HCT116 (cell line): ENCODE data around the gene GRK5. TPM values are rescaled to one million over a fixed set of nuclear protein-coding genes. Genes with fewer than 3 reads are reported as not detected.

Source experiments
- ATAC-seq: fragments of 200-7000 bp; cut with Tn5 transposase; 2 replicates; pipeline ENCODE4 v1.9.1; 2020; ENCODE audit warnings: mild to moderate bottlenecking, moderate library complexity
- BruUV-seq: library from RNA; stranded (reverse); fragments of 400-500 nt; replicated peaks from 2 replicates; lab custom pipeline; 2021; lab: Mats Ljungman, UMichigan
- CTCF ChIA-PET: fragments of 300-600 bp; sonication (Branson Sonifier 250); formaldehyde crosslinking; loops from one replicate; lab custom pipeline; 2021; ENCODE audit warnings: antibody characterized with exemption; lab: Charles Lee
- POLR2A ChIA-PET: fragments of 300-600, 350-600 bp; sonication (Branson Sonifier 250); formaldehyde crosslinking; loops from one replicate; lab custom pipeline; 2021; ENCODE audit warnings: antibody characterized with exemption; lab: Charles Lee
- RAD21 ChIA-PET, 2 experiments: fragments of 300-600 bp; sonication (Branson Sonifier 250); formaldehyde crosslinking; loops; one replicate each; lab custom pipeline; 2023; ENCODE audit warnings: low total read pairs in 2 of 2; ENCODE audit not compliant: uncharacterized antibody in 2 of 2, unreplicated experiment in 2 of 2, low non-redundant PET in 1 of 2; lab: Charles Lee
- DNase-seq: peaks from one replicate; pipeline ENCODE4 v3.0.0-alpha.2; 2010; ENCODE audit warnings: low read depth, low spot score
- H2AFZ ChIP-seq: fragments of 200-600 bp; shearing (Covaris generic), sonication (generic); 2 replicates; pipeline ENCODE4 v1.6.1; 2017; ENCODE audit warnings: low read depth, mixed run types, mixed read lengths, antibody characterized with exemption, low read length; ENCODE audit not compliant: poor library complexity, severe bottlenecking
- H3K27ac ChIP-seq: 2 replicates; pipeline ENCODE4 v1.5.1; 2012; ENCODE audit warnings: low read depth, low read length
- H3K27me3 ChIP-seq: fragments of 200-600 bp; sonication (generic); 2 replicates; pipeline ENCODE4 v1.6.1; 2016; ENCODE audit warnings: mixed run types, low read length, mixed read lengths; ENCODE audit not compliant: insufficient read depth
- H3K36me3 ChIP-seq, 2 experiments: fragments of 200-500 bp in 1 of 2; fragments of 200-600 bp in 1 of 2; sonication (Bioruptor generic) in 1 of 2; sonication (generic) in 1 of 2; 2 replicates each; pipeline versions ENCODE4 v1.5.1 to v1.6.1; 2014 to 2016; ENCODE audit warnings: low read length in 2 of 2, inconsistent platforms in 1 of 2, mixed read lengths in 1 of 2, mixed run types in 1 of 2; ENCODE audit not compliant: insufficient read depth in 2 of 2, control insufficient read depth in 1 of 2
- H3K4me1 ChIP-seq, 2 experiments: fragments of 200-600 bp in 1 of 2; sonication (generic) in 1 of 2; 2 replicates each; pipeline versions ENCODE4 v1.5.1 to v1.6.1; 2012 to 2017; ENCODE audit warnings: low read length in 2 of 2, inconsistent platforms in 1 of 2, mild to moderate bottlenecking in 1 of 2, mixed read lengths in 1 of 2, mixed run types in 1 of 2, moderate library complexity in 1 of 2; ENCODE audit not compliant: insufficient read depth in 2 of 2, control insufficient read depth in 1 of 2
- H3K4me2 ChIP-seq: fragments of 200-600 bp; sonication (generic); 2 replicates; pipeline ENCODE4 v1.6.1; 2017; ENCODE audit warnings: mixed run types, low read length, mixed read lengths
- H3K4me3 ChIP-seq, 2 experiments: fragments of 200-600 bp in 1 of 2; sonication (generic) in 1 of 2; replicated peaks in 1 of 2; 2 replicates each; pipeline ENCODE4 v1.5.1; 2011 to 2016; ENCODE audit warnings: low read length in 2 of 2, control low read depth in 1 of 2, low read depth in 1 of 2, mild to moderate bottlenecking in 1 of 2, mixed read lengths in 1 of 2, mixed run types in 1 of 2
- H3K79me2 ChIP-seq: fragments of 200-600 bp; sonication (generic); 2 replicates; pipeline ENCODE4 v1.6.1; 2017; ENCODE audit warnings: mild to moderate bottlenecking, mixed run types, low read length, moderate library complexity, mixed read lengths; ENCODE audit not compliant: insufficient read depth
- H3K9ac ChIP-seq: fragments of 200-600 bp; sonication (generic); 2 replicates; pipeline ENCODE4 v1.6.1; 2016; ENCODE audit warnings: low read length, mixed read lengths
- H3K9me2 ChIP-seq: fragments of 200-600 bp; sonication (generic), shearing (Covaris generic); 2 replicates; pipeline ENCODE4 v1.6.1; 2017; ENCODE audit warnings: mixed run types, mild to moderate bottlenecking, moderate library complexity; ENCODE audit not compliant: insufficient read depth
- H3K9me3 ChIP-seq, 2 experiments: fragments of 200-500 bp in 1 of 2; fragments of 200-600 bp in 1 of 2; sonication (Bioruptor generic) in 1 of 2; sonication (generic) in 1 of 2; 2 replicates each; pipeline ENCODE4 v1.6.1; 2014 to 2017; ENCODE audit warnings: low read length in 2 of 2, mixed read lengths in 2 of 2, inconsistent platforms in 1 of 2, low read depth in 1 of 2, mild to moderate bottlenecking in 1 of 2, mixed run types in 1 of 2, moderate library complexity in 1 of 2; ENCODE audit not compliant: control insufficient read depth in 1 of 2, insufficient read depth in 1 of 2
- H4K20me1 ChIP-seq: fragments of 200-600 bp; sonication (generic), shearing (Covaris generic); 2 replicates; pipeline ENCODE4 v1.6.1; 2017; ENCODE audit warnings: mixed run types, mild to moderate bottlenecking, moderate library complexity; ENCODE audit not compliant: insufficient read depth
- EGR1 ChIP-seq: IDR thresholded peaks from 2 replicates; pipeline ENCODE4 v1.6.1; 2012; ENCODE audit warnings: low read depth
- ELF1 ChIP-seq: IDR thresholded peaks from 2 replicates; pipeline ENCODE4 v1.6.1; 2012; ENCODE audit warnings: low read depth, borderline replicate concordance
- EZH2 ChIP-seq: fragments of 200-600 bp; sonication (generic); IDR thresholded peaks from 2 replicates; pipeline ENCODE4 v1.6.1; 2017; ENCODE audit warnings: antibody characterized with exemption, mixed run types
- EZH2phosphoT487 ChIP-seq: fragments of 200-600 bp; IDR thresholded peaks from 2 replicates; pipeline ENCODE4 v1.6.1; 2018; ENCODE audit warnings: antibody characterized with exemption, borderline replicate concordance
- FOSL1 ChIP-seq: IDR thresholded peaks from 2 replicates; pipeline ENCODE4 v1.6.1; 2012; ENCODE audit warnings: low read depth
- POLR2A ChIP-seq: IDR thresholded peaks from 2 replicates; pipeline ENCODE4 v1.7.0; 2011; ENCODE audit warnings: borderline replicate concordance; ENCODE audit not compliant: insufficient read depth, insufficient read length; ENCODE audit errors: extremely low read depth
- POLR2AphosphoS5 ChIP-seq: IDR thresholded peaks from 2 replicates; pipeline ENCODE4 v1.6.1; 2011; ENCODE audit warnings: mild to moderate bottlenecking, low read depth, low read length, moderate library complexity
- SIN3A ChIP-seq: IDR thresholded peaks from 2 replicates; pipeline ENCODE4 v1.6.1; 2012; ENCODE audit warnings: low read depth
- TCF7L2 ChIP-seq: IDR thresholded peaks from 2 replicates; pipeline ENCODE4 v1.7.0; 2011; ENCODE audit warnings: borderline replicate concordance, inconsistent platforms; ENCODE audit not compliant: insufficient read depth, insufficient read length; ENCODE audit errors: extremely low read depth
- intact Hi-C: fragments of 100-400 bp; cut with micrococcal nuclease; formaldehyde crosslinking; loops from 2 replicates; pipeline ENCODE4 v1.10.0; 2022
- total RNA-seq: library from RNA; stranded (reverse); gene quantifications from one replicate; pipeline ENCODE4 v1.2.1, GENCODE V29; 2021; ENCODE audit not compliant: unreplicated experiment
- TF ChIP-seq, protein P1 (sequence below), 3 experiments: fragments of 200-600 bp in 1 of 3; sonication (generic) in 1 of 3; IDR thresholded peaks in 2 of 3; conservative IDR thresholded peaks in 1 of 3; 2 replicates each; pipeline ENCODE4 v1.5.1; 2012 to 2017; ENCODE audit warnings: low read depth in 2 of 3, low read length in 2 of 3, antibody characterized with exemption in 1 of 3, borderline replicate concordance in 1 of 3, control low read depth in 1 of 3, mild to moderate bottlenecking in 1 of 3, mixed read lengths in 1 of 3, mixed run types in 1 of 3, moderate library complexity in 1 of 3; ENCODE audit not compliant: insufficient read depth in 1 of 3
- TF ChIP-seq, protein P2 (sequence below): IDR thresholded peaks from 2 replicates; pipeline ENCODE4 v1.6.1; 2012
- TF ChIP-seq, protein P3 (sequence below): IDR thresholded peaks from 2 replicates; pipeline ENCODE4 v1.6.1; 2012
- TF ChIP-seq, protein P4 (sequence below): IDR thresholded peaks from 2 replicates; pipeline ENCODE4 v1.6.1; 2011; ENCODE audit warnings: mild to moderate bottlenecking, low read length, moderate library complexity; ENCODE audit not compliant: insufficient replicate concordance; ENCODE audit errors: extremely low read depth

GRK5 gene
- total RNA-seq, 1 experiment from 2014 or later: 7.3 TPM

DNA sequence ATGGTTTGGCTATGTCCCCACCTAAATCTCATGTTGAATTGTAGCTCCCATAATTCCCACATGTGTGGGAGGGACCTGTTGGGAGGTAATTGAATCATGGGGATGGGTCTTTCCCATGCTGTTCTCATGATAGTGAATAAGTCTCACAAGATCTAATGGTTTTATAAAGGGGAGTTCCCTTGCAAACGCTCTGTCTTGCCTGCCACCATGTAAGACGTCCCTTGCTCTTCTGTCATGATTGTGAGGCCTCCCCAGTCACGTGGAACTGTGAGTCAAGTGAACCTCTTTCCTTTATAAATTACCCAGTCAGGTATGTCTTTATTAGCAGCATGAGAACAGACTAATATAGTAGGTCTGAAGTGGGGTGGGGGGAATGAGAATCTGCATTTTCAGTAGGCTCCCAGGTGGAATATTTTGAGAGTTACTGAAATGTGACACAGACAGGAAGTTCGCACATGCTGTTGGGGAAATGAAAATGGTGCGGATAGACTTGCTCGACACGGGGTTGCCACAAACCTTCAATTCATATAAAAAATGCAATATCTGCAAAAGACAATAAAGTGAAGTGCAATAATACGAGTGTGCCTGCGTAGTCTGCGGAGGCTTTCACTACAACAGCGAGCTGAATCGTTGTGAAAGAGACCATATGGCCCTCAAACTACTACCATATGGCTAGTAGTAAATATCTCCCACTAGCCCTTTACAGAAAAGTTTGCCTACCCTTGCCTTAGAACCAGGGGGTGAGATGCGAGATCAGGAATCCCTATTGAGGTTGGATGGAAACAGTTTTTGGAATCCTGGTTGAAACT is 166.1 kb downstream of the GRK5 start:
- no peaks in the 10 kb centered on the region for H3K79me2 ChIP-seq
- H3K4me3 ChIP-seq: no peak overlapping the region
- TF ChIP-seq, protein P1, sequence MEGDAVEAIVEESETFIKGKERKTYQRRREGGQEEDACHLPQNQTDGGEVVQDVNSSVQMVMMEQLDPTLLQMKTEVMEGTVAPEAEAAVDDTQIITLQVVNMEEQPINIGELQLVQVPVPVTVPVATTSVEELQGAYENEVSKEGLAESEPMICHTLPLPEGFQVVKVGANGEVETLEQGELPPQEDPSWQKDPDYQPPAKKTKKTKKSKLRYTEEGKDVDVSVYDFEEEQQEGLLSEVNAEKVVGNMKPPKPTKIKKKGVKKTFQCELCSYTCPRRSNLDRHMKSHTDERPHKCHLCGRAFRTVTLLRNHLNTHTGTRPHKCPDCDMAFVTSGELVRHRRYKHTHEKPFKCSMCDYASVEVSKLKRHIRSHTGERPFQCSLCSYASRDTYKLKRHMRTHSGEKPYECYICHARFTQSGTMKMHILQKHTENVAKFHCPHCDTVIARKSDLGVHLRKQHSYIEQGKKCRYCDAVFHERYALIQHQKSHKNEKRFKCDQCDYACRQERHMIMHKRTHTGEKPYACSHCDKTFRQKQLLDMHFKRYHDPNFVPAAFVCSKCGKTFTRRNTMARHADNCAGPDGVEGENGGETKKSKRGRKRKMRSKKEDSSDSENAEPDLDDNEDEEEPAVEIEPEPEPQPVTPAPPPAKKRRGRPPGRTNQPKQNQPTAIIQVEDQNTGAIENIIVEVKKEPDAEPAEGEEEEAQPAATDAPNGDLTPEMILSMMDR (IDR thresholded peaks at IDR 0.05 in 2 of 3, conservative IDR thresholded peaks at IDR 0.05 in 1 of 3; ENCODE audit: borderline replicate concordance in 1 of 3, insufficient read depth in 1 of 3, low read depth in 2 of 3, low read length in 2 of 3): no peak
- TF ChIP-seq, protein P2, sequence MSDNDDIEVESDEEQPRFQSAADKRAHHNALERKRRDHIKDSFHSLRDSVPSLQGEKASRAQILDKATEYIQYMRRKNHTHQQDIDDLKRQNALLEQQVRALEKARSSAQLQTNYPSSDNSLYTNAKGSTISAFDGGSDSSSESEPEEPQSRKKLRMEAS: no peak
- no peak for TF ChIP-seq EZH2phosphoT487
- TF ChIP-seq TCF7L2: no peak
- TF ChIP-seq POLR2A: no peak
- TF ChIP-seq POLR2AphosphoS5: no peak
- TF ChIP-seq, protein P3, sequence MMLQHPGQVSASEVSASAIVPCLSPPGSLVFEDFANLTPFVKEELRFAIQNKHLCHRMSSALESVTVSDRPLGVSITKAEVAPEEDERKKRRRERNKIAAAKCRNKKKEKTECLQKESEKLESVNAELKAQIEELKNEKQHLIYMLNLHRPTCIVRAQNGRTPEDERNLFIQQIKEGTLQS: no peak
- TF ChIP-seq, protein P4, sequence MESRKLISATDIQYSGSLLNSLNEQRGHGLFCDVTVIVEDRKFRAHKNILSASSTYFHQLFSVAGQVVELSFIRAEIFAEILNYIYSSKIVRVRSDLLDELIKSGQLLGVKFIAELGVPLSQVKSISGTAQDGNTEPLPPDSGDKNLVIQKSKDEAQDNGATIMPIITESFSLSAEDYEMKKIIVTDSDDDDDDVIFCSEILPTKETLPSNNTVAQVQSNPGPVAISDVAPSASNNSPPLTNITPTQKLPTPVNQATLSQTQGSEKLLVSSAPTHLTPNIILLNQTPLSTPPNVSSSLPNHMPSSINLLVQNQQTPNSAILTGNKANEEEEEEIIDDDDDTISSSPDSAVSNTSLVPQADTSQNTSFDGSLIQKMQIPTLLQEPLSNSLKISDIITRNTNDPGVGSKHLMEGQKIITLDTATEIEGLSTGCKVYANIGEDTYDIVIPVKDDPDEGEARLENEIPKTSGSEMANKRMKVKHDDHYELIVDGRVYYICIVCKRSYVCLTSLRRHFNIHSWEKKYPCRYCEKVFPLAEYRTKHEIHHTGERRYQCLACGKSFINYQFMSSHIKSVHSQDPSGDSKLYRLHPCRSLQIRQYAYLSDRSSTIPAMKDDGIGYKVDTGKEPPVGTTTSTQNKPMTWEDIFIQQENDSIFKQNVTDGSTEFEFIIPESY: no peak
- no peak for TF ChIP-seq FOSL1
- no peak for TF ChIP-seq EZH2
- no peak for TF ChIP-seq SIN3A
- TF ChIP-seq ELF1: no peak
- TF ChIP-seq EGR1: no peak
- no peak overlapping the region for H2AFZ ChIP-seq
- no peaks in the 10 kb centered on the region for H3K36me3 ChIP-seq
- no peaks in the 10 kb centered on the region for H4K20me1 ChIP-seq
- H3K4me2 ChIP-seq: no peak overlapping the region
- BruUV-seq: no TSS peak
- no peaks in the 10 kb centered on the region for H3K4me1 ChIP-seq
- H3K27ac ChIP-seq: no peak overlapping the region
- intact Hi-C loops: no loop called here
- CTCF ChIA-PET: no interaction called here
- RAD21 ChIA-PET: no interaction called here
- POLR2A ChIA-PET: no interaction called here
- no peaks in the 10 kb centered on the region for H3K9me3 ChIP-seq
- H3K27me3 ChIP-seq: no peaks in the 10 kb centered on the region
- DNase-seq: no peak
- H3K9me2 ChIP-seq: no peaks in the 10 kb centered on the region
- H3K9ac ChIP-seq: no peak overlapping the region
- ATAC-seq: no peak
